GM21576 (cell line): ENCODE data around the gene TTLL6.
"Not testable (repeated sequence)": the region's sequence is repeated elsewhere in the genome, so short reads cannot be mapped to it uniquely, and the experiment has no call there.

Source experiments
- ATAC-seq: cut with Tn5 transposase; IDR thresholded peaks from one replicate; pipeline ENCODE4 v1.9.1; 2021; ENCODE audit warnings: mild to moderate bottlenecking, moderate library complexity; ENCODE audit not compliant: unreplicated experiment

TTLL6 gene

GRCh38 chr17:48816438-48816773 is 623 bp downstream of the TTLL6 start:
- ATAC-seq = no peak

- no peak for ATAC-seq
These were observed 1.7 kb downstream of the TTLL6 start for GRCh38 chr17:48815311-48815710.

DNA sequence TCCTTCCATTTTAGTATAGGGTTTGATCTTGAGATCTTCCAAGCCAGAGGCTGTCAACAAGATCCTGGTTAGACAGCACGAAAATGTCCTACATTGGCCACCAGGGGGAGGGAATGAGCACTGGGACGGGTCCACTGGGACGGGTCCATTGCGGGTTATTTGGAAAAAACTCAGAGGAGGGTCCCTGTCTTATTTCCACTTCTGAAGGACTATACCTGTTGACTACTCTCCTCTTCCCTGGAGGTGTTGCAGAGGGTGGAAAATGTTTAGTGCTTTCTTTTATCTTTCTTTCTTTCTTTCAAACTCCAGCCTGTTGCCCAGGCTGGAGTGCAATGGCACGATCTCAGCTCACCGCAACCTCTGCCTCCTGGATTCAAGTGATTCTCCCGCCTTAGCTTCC is 2.5 kb downstream of the TTLL6 start:
- no peak for ATAC-seq

GRCh38 chr17:48812001-48812400 is 5.0 kb downstream of the TTLL6 start:
- no peak for ATAC-seq

- no peak for ATAC-seq
These were observed 7.8 kb downstream of the TTLL6 start for GRCh38 chr17:48809182-48809581.

- no peak for ATAC-seq
These were observed 12.1 kb downstream of the TTLL6 start for GRCh38 chr17:48804936-48805411.

DNA sequence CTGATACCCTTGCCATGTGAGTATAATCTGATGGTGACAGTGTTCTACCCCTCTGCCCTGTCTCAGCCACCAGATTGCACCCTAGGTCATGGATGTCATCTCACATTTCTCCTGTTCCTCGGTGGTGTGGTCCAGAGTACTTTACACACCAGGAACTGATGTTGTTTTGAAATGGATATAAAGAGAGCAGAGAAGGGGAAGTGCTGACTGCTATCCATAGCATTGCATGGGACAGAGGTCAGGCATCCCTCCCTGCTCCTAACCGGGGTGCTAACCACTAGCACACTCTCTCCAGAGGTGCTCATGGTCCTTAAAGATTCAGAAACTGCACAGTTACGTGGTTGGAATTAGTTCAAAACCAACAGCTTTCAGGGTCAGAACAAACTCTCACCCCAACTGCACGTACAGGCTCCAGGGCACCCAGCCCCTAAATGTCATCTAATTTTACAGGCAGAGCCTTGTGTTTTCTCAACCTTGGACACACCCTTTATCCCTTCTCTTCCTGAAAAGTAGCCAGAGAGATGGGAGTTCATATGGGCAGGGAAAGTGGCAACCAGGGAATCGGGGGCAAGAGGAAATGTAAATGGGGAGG is 16.3 kb downstream of the TTLL6 start:
- no peak for ATAC-seq

GRCh38 chr17:48799069-48799723 is 17.8 kb downstream of the TTLL6 start:
- no peak for ATAC-seq

GRCh38 chr17:48796163-48796522 is 20.9 kb downstream of the TTLL6 start:
- ATAC-seq = not testable (repeated sequence)

DNA sequence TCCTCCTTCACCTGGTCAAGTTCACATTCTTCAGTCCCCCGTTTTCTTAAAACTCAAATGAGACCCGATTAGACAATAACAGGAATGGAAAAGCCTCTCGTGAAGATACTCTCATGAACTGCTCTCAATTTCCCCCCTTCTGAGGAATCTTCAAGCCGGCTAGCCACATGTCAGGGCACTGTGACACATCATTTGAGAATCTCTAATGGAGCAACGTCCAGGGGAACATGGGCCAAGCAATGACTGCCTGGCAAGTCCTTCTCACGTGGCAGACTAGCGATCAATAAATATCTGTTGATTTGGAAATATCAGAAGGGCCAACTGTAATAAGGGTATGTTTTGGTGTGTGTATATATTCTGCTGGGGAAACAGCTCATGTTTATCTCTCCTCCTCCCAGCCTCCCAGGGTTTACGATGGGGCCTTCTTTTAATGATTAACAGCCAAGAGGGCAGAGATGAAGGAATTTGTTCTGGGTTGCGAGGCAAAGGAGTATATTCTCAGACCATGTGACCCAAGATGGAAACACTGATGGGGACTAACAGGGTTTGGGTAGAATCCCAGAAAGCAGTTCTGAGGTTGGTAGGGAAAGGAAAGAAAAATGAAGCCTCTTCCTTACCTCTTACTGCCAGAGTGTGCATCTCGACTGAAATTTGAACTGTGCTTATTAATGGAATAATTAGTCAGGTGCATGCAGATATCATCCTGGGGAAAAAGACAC is 21.4 kb downstream of the TTLL6 start:
- ATAC-seq = no peak

- ATAC-seq = no peak
These were observed 24.8 kb downstream of the TTLL6 start for GRCh38 chr17:48792033-48792798.

DNA sequence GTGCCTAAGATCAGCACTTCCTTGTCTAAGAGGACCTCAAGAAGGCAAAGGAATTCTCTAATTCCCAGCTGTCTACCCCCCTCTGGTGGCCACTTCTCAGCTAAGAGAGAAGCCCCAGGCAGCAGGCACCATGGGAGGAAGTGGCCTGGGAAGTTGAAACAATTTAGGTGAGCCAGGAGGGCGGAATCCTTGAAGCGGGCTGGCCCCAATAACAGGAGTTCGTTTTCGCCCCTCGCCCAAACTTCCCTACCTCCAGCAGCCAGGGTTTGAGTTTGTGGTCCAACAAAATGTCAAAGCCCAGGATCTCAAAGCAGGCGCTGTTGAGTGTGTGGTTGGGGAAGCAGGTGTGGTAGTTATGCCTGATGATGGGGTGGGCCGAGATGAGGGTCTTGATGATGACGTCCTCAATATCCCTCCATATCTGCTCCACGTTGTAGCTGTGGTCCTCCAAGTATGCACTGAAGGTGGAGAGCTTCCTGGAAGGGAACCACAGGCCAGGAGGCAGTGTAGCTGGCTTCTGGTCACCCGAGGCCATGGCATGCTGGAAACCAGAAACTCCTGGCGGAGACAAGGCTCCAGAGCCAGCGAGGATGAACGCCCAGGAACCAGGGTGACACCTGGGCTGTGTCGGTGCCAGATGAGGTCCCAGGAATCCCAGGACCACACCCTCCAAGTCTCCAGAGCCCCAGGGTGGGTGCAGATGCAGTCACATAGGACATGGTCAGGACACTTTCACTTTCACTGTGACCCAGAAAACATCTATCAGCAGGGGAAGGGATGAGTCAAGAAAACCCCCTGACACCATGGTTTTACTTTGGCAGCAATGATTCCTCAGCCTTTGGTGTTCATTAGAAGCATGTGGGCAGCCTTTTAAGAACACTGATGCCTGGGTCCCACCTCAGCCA is 25.6 kb downstream of the TTLL6 start:
- ATAC-seq = no peak

DNA sequence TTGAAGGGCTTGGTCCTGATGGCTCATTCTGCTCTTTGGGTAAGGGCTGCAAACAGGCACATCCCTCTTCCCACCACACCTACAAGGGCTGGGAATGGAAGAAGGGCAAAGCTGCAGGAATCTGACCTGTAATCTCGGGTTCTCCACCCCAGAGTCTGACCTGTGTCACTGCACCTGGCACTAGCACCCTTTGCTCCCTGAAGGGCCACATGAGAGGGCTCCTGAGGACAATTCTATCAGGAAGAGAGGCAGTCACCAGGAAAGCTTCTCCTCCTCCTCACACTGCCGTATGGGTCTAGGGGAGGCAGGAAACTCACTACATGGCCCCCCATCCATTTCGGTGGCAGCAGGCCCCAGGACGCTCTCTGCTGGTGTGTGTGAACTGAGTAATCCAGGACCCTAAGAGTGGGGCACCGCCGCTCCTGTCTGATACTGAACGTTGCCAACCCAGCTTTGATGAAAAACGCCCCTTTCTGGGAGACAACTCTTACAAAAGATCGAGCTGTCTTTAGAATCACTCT is 26.4 kb downstream of the TTLL6 start:
- ATAC-seq = no peak

DNA sequence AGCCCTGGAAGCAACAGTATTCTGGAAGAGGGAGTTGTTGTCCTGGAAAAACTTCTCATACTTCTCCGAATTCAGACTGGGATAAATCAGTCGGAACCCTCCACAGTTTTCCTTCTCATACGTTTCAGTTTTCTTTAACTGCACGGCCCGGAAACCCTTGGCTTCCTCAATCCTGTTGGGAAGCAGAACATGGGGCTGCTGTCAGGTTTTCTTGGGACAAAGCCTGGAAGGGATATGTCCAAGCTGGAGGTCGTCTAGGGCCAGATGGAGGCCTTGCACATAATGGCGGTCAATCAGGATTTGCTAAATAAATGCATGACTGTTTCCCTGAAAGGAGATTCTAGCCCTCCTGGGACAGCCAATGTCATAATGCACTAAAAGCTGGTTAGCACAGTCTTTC is 29.2 kb downstream of the TTLL6 start:
- ATAC-seq = no peak

- no peak for ATAC-seq
These were observed 37.6 kb downstream of the TTLL6 start for GRCh38 chr17:48779421-48779820.

DNA sequence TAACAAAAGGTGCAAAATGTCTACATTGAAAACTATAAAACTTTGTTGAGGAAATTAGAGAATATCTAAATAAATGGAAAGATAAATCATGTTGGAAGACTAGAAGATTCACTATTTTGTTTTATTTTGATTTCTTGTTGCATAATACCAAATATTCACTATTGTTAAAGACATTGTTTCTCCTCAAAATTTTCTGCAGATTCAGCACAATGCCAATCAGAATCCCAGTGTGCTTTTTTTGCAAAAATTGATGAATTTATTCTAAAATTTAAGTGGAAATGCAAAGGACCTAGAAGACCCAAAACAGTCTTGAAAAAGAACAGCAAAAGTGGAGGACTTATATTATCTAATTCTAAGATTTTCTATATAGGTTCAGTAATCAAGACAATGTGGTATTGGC is 40.4 kb downstream of the TTLL6 start:
- ATAC-seq = no peak

DNA sequence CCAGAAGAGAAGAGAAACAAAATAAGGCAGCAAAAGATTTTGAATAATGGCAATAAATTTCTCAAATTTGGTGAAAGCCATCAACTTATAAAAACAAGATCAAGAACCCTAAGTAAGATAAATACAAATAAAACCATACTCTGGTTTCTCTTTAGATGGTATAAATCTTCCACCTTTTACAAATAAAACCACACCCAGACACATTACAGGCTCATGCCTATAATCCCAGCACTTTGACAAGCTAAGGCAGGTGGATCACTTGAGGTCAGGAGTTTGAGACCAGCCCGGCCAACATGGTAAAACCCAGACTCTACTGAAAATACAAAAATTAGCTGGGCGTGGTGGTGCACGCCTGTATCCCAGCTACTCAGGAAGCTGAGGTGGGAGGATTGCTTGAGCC is 43.8 kb downstream of the TTLL6 start:
- no peak for ATAC-seq

GRCh38 chr17:48770954-48771353 is 46.1 kb downstream of the TTLL6 start:
- no peak for ATAC-seq

GRCh38 chr17:48769009-48769675 is 47.9 kb downstream of the TTLL6 start:
- ATAC-seq = no peak

DNA sequence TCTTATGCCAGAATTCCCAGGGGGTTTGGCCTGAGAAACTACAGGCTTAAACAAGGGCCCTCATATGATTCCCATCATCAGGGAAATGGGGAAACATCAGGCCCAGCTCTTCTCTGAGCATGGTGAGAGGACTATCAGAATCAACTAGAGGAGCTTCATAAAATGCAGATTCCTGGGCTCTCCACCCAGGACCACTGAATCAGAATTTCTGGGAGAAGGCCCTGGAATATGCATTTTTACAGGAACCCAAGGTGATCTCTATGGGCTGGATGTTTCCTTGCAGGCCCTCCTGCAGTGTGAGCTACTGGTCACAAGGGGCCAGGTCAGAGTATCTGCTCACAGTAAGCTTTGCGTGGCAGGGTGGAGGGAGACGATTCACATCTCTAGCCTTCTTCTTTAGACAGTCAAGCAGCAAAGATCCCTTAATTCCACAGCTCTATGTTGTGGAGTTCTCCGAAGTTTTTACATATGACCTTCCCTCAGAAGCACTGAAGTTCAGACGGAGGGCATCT is 49.7 kb downstream of the TTLL6 start:
- ATAC-seq = no peak
